ENCODE results near the gene UHRF2. TPM values are rescaled to one million over a fixed set of nuclear protein-coding genes. Genes with fewer than 3 reads are reported as not detected.
"Not testable (repeated sequence)": the region's sequence is repeated elsewhere in the genome, so short reads cannot be mapped to it uniquely, and the experiment has no call there.

Gene UHRF2, protein sequence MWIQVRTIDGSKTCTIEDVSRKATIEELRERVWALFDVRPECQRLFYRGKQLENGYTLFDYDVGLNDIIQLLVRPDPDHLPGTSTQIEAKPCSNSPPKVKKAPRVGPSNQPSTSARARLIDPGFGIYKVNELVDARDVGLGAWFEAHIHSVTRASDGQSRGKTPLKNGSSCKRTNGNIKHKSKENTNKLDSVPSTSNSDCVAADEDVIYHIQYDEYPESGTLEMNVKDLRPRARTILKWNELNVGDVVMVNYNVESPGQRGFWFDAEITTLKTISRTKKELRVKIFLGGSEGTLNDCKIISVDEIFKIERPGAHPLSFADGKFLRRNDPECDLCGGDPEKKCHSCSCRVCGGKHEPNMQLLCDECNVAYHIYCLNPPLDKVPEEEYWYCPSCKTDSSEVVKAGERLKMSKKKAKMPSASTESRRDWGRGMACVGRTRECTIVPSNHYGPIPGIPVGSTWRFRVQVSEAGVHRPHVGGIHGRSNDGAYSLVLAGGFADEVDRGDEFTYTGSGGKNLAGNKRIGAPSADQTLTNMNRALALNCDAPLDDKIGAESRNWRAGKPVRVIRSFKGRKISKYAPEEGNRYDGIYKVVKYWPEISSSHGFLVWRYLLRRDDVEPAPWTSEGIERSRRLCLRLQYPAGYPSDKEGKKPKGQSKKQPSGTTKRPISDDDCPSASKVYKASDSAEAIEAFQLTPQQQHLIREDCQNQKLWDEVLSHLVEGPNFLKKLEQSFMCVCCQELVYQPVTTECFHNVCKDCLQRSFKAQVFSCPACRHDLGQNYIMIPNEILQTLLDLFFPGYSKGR
- 100 to 1,000 TPM in 3 of 5 experiments, 10 to 100 TPM in 2; 78.7 to 117 (median 111) TPM for total RNA-seq
- polyA plus RNA-seq, result 10 to 100 TPM; 11.4 to 12.8 TPM
- 171 reads per million, percentile 92 among the genes with 10 or more reads in this experiment for total RNA-seq

DNA sequence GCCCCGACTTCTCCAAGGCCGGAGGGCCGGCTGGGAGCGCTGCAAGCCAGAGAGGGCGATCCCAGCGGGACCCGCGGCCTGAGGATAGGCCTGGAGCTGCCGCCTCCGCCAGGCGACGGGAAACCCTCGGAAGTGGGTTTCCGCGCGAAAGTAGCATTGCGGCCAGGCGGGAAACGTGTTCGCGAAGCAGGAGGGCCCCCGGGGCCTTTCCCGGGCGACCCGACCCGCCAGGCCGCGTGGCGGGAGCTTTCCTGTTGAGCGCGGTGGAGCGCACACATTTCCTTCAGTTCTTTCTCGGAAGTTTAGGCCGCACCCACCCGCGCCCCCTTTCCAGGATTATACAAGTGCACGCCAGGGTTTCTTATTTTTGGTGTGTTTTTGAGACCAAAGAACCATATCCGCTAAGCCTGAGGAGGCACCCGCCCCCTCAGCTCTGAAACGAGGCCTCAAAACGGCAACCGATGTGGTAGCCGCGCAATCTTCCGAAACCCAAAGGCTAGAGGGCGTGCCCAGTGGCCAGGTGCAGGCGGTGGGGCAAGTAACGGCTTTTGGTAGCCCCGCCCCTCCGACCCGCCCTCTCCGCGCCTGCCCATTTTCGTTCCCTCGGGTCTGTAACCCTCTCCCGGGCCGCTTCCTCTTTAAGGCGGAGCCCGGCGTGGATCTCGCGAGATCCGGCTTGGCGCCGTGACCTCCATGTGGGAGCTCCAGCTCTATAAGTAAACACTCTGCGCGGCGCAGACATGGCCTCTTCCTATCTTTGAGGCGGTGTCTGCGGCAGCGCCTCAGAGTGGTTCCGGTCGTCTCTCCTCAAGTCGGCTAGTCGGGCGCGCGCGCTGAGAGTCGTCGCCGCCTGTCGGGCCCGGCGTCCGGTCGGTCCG, at the start of gene UHRF2:
Gene UHRF2 (plus strand): TSS at position 713 of the 878 bp plus-strand sequence. CDS start 292 bp downstream, outside the sequence.
- Mint-ChIP-seq H3K9me3 (peaks cover 0 to 2% (median 0%) of the 10 kb centered on the region in 11 donors), H3K4me1 (peaks cover 23 to 41% (median 35%) of the 10 kb centered on the region in 7 donors), H3K27ac (peak within 1 kb of the TSS; percentile 87 to 98 (median 95)), H3K4me3 (peak within 1 kb of the TSS; percentile 80 to 98 (median 92)), H3K36me3 (peaks cover 3 to 18% (median 15%) of the 10 kb centered on the region in 5 donors), H3K27me3 (peaks cover 0 to 9% (median 0%) of the 10 kb centered on the region in 5 donors)
- Histone ChIP-seq H3K9me3 (ENCODE audit: control insufficient read depth in 2 of 3, low read length in 3 of 3) (no peaks in the 10 kb centered on the region), H3K27me3 (ENCODE audit: control insufficient read depth in 2 of 2, insufficient read depth in 2 of 2, low read length in 2 of 2) (no peaks in the 10 kb centered on the region), H3K4me3 (ENCODE audit: low read length) (peak within 1 kb of the TSS; percentile 67), H3K27ac (ENCODE audit: low read depth, low read length) (peak within 1 kb of the TSS; percentile 86), H3K4me1 (ENCODE audit: control insufficient read depth in 2 of 2, insufficient read depth in 2 of 2, low read length in 2 of 2) (peaks cover 20 to 26% of the 10 kb centered on the region in 2 donors), H3K36me3 (ENCODE audit: control insufficient read depth in 2 of 3, insufficient read depth in 3 of 3, low read length in 3 of 3) (no peaks in the 10 kb centered on the region)
- intact Hi-C loops (cut with micrococcal nuclease), result loop anchor here (1.0 to 10.0 kb wide), 24 partner anchors 17 to 1748 kb away; partner anchors contain the start of genes KDM4C (in 2 of the 2), AK3 (in 1 of the 2), CDC37L1 (in 1 of the 2) and DMAC1 (in 1 of the 2)
- CTCF ChIA-PET, result interaction anchor here (1.0 to 3.0 kb wide), 3 partner anchors 10 to 98 kb away, joined by 3 to 12 read pairs (median 4); no protein-coding TSS in a partner anchor
- DNase-seq (peak; percentile 88 to 99 (median 97)), ATAC-seq (peak; percentile 93)
- POLR2A ChIA-PET, result interaction anchor here (0.5 to 5.8 kb wide), 39 partner anchors 8 to 1428 kb away, joined by 3 to 93 read pairs (median 5); partner anchors contain the start of genes KDM4C and RANBP6

DNA sequence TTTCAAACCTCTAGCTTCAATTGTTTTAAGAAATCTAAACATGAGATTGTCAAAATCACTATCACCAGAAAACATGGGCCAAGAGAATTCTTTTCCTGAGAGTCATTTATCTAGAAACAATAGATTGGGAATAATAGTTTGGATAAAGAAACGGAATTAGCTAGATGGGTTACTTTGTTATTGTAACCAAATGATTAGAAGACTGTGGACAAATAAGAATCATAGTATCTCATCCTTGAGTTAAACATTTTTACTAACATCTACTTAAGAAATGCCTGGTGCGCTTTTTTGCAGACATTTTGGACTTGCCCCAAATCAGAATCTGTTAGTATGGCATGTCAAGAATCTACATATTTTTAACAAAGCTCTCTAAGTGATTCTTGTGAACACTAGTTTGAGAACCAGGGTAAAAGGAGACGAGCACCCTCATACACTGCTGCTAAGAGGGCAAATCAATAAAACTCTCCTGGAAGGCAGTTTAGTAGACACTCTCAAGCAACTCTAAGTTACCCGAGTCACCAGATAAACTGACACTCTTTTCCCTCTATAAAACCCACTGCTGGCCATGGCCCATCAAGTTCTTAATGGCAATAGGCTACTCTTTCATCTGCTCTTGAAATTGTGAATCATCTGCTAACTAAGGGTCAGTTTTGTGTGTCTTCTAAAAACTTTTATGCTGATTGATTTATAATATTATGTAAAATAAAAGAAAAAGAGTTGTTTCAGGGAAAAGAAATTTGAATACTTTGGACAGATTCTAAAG, 45.7 kb upstream of the UHRF2 start:
- Mint-ChIP-seq H3K4me3 (no peak overlapping the region), H3K27ac (no peak overlapping the region), H3K4me1 (no peaks in the 10 kb centered on the region), H3K9me3 (peaks cover 0 to 27% (median 6%) of the 10 kb centered on the region in 11 donors), H3K36me3 (peaks cover 0 to 5% (median 3%) of the 10 kb centered on the region in 5 donors), H3K27me3 (no peaks in the 10 kb centered on the region)
- no peak for DNase-seq
- Histone ChIP-seq H3K36me3 (ENCODE audit: control insufficient read depth in 2 of 3, insufficient read depth in 3 of 3, low read length in 3 of 3) (no peaks in the 10 kb centered on the region), H3K4me1 (ENCODE audit: control insufficient read depth in 2 of 2, insufficient read depth in 2 of 2, low read length in 2 of 2) (no peaks in the 10 kb centered on the region), H3K27me3 (ENCODE audit: control insufficient read depth in 2 of 2, insufficient read depth in 2 of 2, low read length in 2 of 2) (no peaks in the 10 kb centered on the region), H3K4me3 (ENCODE audit: low read length) (no peak overlapping the region), H3K27ac (ENCODE audit: low read depth, low read length) (no peak overlapping the region), H3K9me3 (ENCODE audit: control insufficient read depth in 2 of 3, low read length in 3 of 3) (peaks cover 0 to 9% (median 0%) of the 10 kb centered on the region in 3 experiments)
- no peak for ATAC-seq
- CTCF ChIA-PET, result interaction anchor here (0.9 to 1.8 kb wide), 2 partner anchors 12 to 200 kb away, joined by 3 to 6 read pairs; no protein-coding TSS in a partner anchor
- POLR2A ChIA-PET, result no interaction called here
- intact Hi-C loops (cut with micrococcal nuclease), result no loop called here

DNA sequence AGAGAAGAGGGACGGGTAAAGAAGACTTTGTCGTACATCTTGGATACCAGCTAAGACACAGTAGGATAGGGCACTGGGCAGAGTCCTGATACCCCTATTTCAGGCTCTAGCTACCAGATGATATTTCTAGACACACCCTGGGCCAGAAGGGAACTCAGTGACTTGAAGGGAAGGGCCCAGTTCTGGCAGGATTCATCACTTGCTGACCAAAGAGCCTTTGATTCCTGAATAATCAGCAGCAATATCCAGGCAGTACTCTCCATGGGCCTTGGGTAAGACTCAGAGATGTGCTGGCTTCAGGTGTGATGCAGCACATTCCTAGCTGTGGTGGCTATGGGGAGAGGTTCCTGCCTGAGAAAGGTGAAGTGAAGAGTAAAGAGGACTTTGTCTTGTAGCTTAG, 44.2 kb upstream of the UHRF2 start:
- no peak overlapping the region for H3K27ac Mint-ChIP-seq
- no peaks in the 10 kb centered on the region for H3K27me3 ChIP-seq (ENCODE audit: control insufficient read depth in 2 of 2, insufficient read depth in 2 of 2, low read length in 2 of 2)
- peaks cover 0 to under 1% (median 0%) of the 10 kb centered on the region in 5 donors for H3K27me3 Mint-ChIP-seq
- peaks cover 0 to 42% (median 8%) of the 10 kb centered on the region in 11 donors for H3K9me3 Mint-ChIP-seq
- ATAC-seq (no peak), DNase-seq (no peak)
- H3K4me1 Mint-ChIP-seq, result no peaks in the 10 kb centered on the region
- intact Hi-C loops (cut with micrococcal nuclease), result no loop called here
- ChIA-PET POLR2A (no interaction called here), CTCF (no interaction called here)
- H3K4me3 Mint-ChIP-seq, result no peak overlapping the region
- H3K9me3 ChIP-seq (ENCODE audit: control insufficient read depth in 2 of 3, low read length in 3 of 3), result peaks cover 0 to 9% (median 0%) of the 10 kb centered on the region in 3 experiments
- H3K4me3 ChIP-seq (ENCODE audit: low read length), result no peak overlapping the region
- H3K36me3 ChIP-seq (ENCODE audit: control insufficient read depth in 2 of 3, insufficient read depth in 3 of 3, low read length in 3 of 3), result no peaks in the 10 kb centered on the region
- no peak overlapping the region for H3K27ac ChIP-seq (ENCODE audit: low read depth, low read length)
- peaks cover 0 to 5% (median 3%) of the 10 kb centered on the region in 5 donors for H3K36me3 Mint-ChIP-seq
- no peaks in the 10 kb centered on the region for H3K4me1 ChIP-seq (ENCODE audit: control insufficient read depth in 2 of 2, insufficient read depth in 2 of 2, low read length in 2 of 2)

DNA sequence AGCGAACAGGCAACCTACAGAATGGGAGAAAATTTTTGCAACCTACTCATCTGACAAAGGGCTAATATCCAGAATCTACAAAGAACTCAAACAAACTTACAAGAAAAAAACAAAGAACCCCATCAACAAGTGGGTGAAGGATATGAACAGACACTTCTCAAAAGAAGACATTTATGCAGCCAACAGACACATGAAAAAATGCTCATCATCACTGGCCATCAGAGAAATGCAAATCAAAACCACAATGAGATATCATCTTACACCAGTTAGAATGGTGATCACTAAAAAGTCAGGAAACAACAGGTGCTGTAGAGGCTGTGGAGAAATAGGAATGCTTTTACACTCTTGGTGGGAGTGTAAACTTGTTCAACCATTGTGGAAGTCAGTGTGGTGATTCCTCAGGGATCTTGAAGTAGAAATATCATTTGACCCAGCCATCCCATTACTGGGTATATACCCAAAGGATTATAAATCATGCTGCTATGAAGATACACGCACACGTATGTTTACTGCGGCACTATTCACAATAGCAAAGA, 31.5 kb upstream of the UHRF2 start:
- POLR2A ChIA-PET; H3K4me1 ChIP-seq (ENCODE audit: control insufficient read depth in 2 of 2, insufficient read depth in 2 of 2, low read length in 2 of 2); H3K36me3 ChIP-seq (ENCODE audit: control insufficient read depth in 2 of 3, insufficient read depth in 3 of 3, low read length in 3 of 3); ATAC-seq; H3K36me3 Mint-ChIP-seq; DNase-seq; intact Hi-C loops (cut with micrococcal nuclease); H3K4me1 Mint-ChIP-seq; H3K27ac Mint-ChIP-seq; CTCF ChIA-PET; H3K4me3 ChIP-seq (ENCODE audit: low read length); H3K4me3 Mint-ChIP-seq; H3K9me3 ChIP-seq (ENCODE audit: control insufficient read depth in 2 of 3, low read length in 3 of 3); H3K27me3 ChIP-seq (ENCODE audit: control insufficient read depth in 2 of 2, insufficient read depth in 2 of 2, low read length in 2 of 2); H3K27ac ChIP-seq (ENCODE audit: low read depth, low read length): not testable (repeated sequence)
- H3K9me3 Mint-ChIP-seq, result peaks cover 2 to 15% (median 4%) of the 10 kb centered on the region in 11 donors
- peaks cover 0 to 11% (median 4%) of the 10 kb centered on the region in 5 donors for H3K27me3 Mint-ChIP-seq

DNA sequence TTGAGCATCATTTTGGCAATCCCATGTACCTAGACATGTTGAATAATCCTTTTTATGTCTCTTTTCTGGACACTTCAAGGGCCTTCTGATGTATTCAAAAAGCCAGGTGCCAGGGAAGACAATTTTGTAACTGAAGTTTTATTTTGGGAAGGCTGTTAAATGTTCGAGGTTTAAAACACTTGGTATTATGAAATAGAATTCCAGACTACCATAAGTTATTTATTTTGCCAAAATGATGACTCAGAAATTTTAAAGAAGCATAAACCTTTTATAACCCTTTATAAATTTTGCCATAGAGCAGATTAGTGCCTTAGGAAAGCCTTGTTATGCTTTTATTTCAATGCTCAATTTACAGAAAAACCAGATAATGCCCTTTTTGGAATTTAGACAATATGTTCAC, 30.3 kb upstream of the UHRF2 start:
- ATAC-seq (no peak), DNase-seq (no peak)
- ChIA-PET POLR2A (no interaction called here), CTCF (no interaction called here)
- H3K4me1 Mint-ChIP-seq, result no peaks in the 10 kb centered on the region
- H3K4me1 ChIP-seq (ENCODE audit: control insufficient read depth in 2 of 2, insufficient read depth in 2 of 2, low read length in 2 of 2), result no peaks in the 10 kb centered on the region
- intact Hi-C loops (cut with micrococcal nuclease), result no loop called here
- H3K27ac ChIP-seq (ENCODE audit: low read depth, low read length), result no peak overlapping the region
- no peak overlapping the region for H3K4me3 ChIP-seq (ENCODE audit: low read length)
- peaks cover 0 to 14% (median 6%) of the 10 kb centered on the region in 11 donors for H3K9me3 Mint-ChIP-seq
- peaks cover 0 to 15% (median 0%) of the 10 kb centered on the region in 5 donors for H3K27me3 Mint-ChIP-seq
- no peaks in the 10 kb centered on the region for H3K36me3 ChIP-seq (ENCODE audit: control insufficient read depth in 2 of 3, insufficient read depth in 3 of 3, low read length in 3 of 3)
- H3K9me3 ChIP-seq (ENCODE audit: control insufficient read depth in 2 of 3, low read length in 3 of 3), result no peaks in the 10 kb centered on the region
- no peak overlapping the region for H3K4me3 Mint-ChIP-seq
- H3K27ac Mint-ChIP-seq, result no peak overlapping the region
- no peaks in the 10 kb centered on the region for H3K27me3 ChIP-seq (ENCODE audit: control insufficient read depth in 2 of 2, insufficient read depth in 2 of 2, low read length in 2 of 2)
- peaks cover 0 to 2% (median 0%) of the 10 kb centered on the region in 5 donors for H3K36me3 Mint-ChIP-seq

Data from naive thymus-derived CD4-positive, alpha-beta T cell (primary cell).